GOT3 (cell line): ENCODE data around the gene TRIM24.
"Not testable (repeated sequence)": the region's sequence is repeated elsewhere in the genome, so short reads cannot be mapped to it uniquely, and the experiment has no call there.

Experiments used
- DNase-seq: peaks from one replicate; lab custom pipeline; 2025; ENCODE audit warnings: mixed read lengths; lab: John Stamatoyannopoulos, UW

The TRIM24 gene

GRCh38 chr7:138493535-138493934, 33.5 kb downstream of the TRIM24 start:
- no peak for DNase-seq

- no peak for DNase-seq
Measured at GRCh38 chr7:138495485-138495884, 35.4 kb downstream of the TRIM24 start.

GRCh38 chr7:138499340-138499739, 39.3 kb downstream of the TRIM24 start:
- DNase-seq: no peak

DNA sequence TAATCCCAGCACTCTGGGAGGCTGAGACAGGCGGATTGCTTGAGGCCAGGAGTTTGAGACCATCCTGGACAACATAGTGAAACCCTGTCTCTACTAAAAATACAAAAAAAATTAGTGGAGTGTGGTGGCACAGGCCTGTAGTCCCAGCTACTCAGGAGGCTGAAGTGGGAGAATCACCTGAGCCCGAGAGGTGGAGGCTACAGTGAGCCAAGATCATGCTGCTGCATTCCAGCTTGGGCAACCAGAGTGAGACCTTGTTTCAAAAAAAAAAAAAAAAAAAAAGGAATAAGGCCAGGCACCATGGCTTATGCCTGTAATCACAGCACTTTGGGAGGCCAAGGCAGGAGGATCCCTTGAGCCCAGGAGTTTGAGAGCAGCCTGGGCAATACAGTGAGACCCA, 40.2 kb downstream of the TRIM24 start:
- DNase-seq: not testable (repeated sequence)

- no peak for DNase-seq
Measured at GRCh38 chr7:138500892-138501291, 40.8 kb downstream of the TRIM24 start.

DNA sequence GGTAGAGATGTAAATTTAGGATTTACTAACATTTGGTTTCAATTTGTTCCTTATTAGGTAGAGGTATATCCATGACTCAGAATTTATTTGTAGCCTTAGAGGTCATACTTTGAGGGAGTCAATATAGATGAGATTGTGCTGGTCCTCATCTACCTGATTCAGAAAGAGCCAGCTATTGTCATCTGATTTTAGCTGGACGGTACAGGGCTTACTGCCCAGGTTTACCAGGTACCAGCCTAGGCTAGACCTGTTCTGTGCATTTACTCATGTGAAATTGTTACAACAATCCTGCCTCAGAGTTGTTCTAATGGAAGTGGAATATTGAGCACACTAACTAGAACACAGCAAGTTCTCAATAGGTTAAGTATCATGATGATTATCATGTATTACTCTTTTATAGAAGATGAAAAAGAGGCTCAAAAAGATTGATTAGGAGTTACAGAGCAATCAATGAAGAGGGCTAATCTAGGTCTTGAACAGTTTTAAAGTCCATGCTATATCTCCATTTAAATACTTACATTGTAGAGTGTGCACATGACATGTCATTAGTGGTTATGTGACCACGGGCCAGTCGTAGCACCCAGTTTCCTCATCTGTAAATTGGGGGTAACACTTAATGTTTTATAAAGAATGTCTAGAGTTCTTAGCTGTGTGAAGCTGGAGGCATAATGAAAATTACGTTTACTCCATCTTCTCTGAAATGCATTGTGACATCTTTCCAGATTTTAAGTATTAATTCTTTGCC, 42.1 kb downstream of the TRIM24 start:
- no peak for DNase-seq

DNA sequence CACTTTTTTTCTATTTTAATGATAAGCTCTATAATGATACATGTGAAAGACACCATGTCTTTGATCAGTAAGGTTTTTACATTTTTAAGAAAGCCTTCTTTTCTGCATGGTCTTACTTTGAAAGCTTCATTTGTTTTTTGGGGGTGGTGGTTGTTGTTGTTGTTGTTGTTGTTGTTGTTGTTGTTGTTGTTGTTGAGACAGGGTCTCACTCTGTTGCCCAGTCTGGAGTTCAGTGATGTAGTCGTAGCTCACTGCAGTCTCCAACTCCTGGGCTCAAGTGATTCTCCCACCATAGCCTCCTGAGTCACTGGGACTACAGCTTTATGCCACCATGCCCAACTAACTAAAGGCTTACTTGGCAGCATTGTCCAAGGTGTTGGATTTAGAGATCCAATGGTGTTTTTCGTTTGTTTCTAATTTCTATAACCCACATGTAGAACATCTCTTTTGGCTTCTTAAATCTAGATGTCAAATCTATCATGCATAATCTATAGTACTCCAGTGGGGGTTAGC, 45.4 kb downstream of the TRIM24 start:
- no peak for DNase-seq

DNA sequence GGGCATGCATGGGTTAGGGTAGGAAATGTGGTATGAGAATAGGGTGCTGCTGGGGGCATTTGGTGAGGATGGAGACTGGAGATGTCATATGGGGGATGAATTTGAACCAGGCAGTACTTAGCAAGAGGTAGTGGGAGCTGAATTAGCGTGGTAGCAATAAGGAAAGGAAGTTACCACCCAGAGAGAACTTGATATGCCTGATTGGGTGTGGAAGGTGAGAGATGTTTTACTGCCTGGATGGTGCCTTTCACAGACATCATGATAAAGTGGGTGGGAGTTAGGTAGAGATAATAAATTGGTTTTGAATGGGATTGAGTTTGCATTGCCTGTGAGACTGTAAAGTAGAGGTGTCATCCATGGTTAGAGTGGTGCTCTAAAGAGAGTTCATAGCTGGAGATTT, 46.7 kb downstream of the TRIM24 start:
- no peak for DNase-seq

GRCh38 chr7:138510003-138510402, 49.9 kb downstream of the TRIM24 start:
- no peak for DNase-seq

- DNase-seq: no peak
Measured at GRCh38 chr7:138512092-138512858, 52.2 kb downstream of the TRIM24 start.

- DNase-seq: no peak
Measured at GRCh38 chr7:138512885-138513284, 52.8 kb downstream of the TRIM24 start.

DNA sequence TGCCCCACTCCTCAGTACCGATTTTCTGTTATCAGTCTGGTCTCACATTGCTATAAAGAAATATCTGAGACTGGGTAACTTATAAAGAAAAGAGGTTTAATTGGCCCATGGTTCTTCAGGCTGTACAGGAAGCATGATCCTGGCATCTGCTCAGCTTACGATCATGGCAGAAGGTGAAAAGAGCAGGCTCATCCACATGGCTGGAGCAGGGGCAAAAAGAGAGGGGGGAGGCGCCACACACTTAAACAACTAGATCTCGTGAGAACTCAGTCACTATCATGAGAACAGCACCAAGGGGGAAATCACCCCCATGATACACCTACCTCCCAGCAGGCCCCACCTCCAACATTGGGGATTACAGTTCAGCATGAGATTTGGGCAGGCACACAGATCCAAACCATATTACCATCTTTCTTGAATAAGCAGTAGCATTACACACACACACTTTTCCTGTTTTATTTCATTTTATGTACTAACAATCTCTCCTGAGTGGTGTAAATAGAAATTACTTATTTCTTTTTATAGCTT, 53.3 kb downstream of the TRIM24 start:
- no peak for DNase-seq

GRCh38 chr7:138514044-138514443, 54.0 kb downstream of the TRIM24 start:
- DNase-seq: no peak

DNA sequence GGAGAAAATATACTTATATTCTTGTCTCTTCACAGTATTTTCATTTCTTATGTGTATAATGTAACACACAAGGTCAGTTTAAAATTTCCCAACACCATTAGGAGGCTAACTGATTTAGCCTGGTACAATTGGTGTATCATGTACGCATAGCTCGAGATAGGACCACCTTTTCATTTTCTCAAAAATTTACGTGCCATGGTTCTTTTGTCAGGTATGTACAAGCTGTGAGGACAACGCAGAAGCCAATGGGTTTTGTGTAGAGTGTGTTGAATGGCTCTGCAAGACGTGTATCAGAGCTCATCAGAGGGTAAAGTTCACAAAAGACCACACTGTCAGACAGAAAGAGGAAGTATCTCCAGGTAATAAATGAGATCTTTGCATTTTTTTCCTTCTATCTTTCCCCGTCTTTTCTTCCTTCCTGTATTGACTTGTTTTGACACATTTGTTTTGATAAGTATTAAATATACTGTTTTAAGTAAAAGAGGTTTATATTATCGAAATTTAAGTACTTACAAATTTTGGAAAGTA, 55.0 kb downstream of the TRIM24 start:
- DNase-seq: no peak

- DNase-seq: no peak
Measured at GRCh38 chr7:138519061-138519798, 59.2 kb downstream of the TRIM24 start.

DNA sequence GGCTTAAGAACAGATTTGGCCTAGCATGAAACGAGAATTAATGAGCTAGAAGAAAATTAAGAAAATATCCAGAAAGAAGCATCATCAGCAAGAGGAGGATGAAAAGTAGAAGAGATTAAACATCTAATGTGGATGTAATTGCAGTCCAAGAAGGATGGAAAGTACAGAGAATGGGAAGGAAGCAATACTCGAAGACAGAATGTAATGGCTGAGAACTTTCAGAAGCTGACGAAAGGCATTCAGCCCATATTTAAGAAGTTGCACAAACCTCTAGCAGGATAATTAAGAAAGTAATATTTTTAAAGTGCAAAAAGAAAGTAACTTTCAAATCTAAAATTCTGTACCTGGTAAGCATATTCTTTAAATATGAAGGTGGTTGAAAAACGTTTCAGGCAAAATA, 60.7 kb downstream of the TRIM24 start:
- no peak for DNase-seq

- DNase-seq: no peak
Measured at GRCh38 chr7:138521837-138522461, 61.9 kb downstream of the TRIM24 start.

GRCh38 chr7:138524259-138524658, 64.2 kb downstream of the TRIM24 start:
- DNase-seq: no peak

DNA sequence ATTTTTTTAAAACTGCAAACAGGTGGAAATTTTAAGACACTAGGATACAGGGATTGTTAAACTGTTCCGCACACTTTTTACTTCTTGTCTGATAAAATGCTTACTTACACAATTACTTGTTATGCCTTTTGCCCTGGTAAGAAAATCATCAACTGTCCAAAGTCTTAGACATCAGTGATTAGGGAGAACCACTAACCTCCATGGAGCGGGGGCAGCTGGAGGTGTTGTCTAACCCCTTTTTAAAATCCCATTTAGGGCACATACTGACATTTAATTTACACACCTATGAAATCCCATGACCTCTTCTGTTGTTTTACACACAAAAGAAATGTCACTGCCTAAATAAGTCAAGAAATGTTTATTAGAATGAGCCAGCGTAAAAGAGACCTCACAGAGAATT, 65.7 kb downstream of the TRIM24 start:
- no peak for DNase-seq

DNA sequence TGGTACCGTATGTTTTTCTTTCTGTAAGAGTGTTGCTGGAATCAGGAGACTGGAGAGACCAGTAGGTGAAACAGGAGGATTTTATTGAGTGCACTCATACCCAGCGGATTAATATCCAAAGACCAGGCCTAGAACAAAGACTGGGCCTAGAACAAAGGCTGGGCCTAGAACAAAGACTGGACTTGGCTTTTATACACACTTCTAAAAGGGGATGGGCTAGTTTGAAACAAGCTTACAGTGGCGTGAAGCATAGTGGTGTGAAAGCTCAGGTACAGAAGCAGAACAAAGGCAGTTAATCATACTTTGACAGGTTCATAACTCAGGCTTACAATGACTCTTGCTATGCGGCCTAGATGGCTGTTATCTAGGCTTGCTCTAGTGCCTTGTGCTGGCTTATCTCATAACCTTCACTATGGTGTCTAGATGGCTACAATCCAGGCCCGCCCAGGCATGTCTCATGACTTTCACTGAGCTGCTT, 67.7 kb downstream of the TRIM24 start:
- DNase-seq: no peak

- DNase-seq: not testable (repeated sequence)
Measured at GRCh38 chr7:138536833-138537232, 76.8 kb downstream of the TRIM24 start.
